Upper lobe of left lung (tissue), 6 donors: ENCODE results near the gene SPTBN5. TPM values are rescaled to one million over a fixed set of nuclear protein-coding genes. Genes with fewer than 3 reads are reported as not detected.

Source experiments
- ATAC-seq, 2 donors: fragments of 200-7000 bp; cut with Tn5 transposase; one replicate each; pipeline ENCODE4 v1.9.1; 2022; ENCODE audit warnings: mild to moderate bottlenecking in 2 of 2, moderate library complexity in 2 of 2; ENCODE audit not compliant: low FRiP score in 2 of 2
- DNase-seq, 2 donors: peaks; one replicate each; pipeline ENCODE4 v3.0.0-alpha.2; 2019 to 2020
- H3K27ac ChIP-seq, 4 donors: fragments of 200-600 bp; sonication (generic); one replicate each; pipeline ENCODE4 v1.5.1; 2016 to 2019
- H3K27me3 ChIP-seq, 4 donors: fragments of 200-600 bp; sonication (generic); one replicate each; pipeline ENCODE4 v1.5.1; 2017 to 2019
- H3K36me3 ChIP-seq, 4 donors: fragments of 200-600 bp; sonication (generic); one replicate each; pipeline ENCODE4 v1.5.1; 2016 to 2019
- H3K4me1 ChIP-seq, 4 donors: fragments of 200-600 bp; sonication (generic); one replicate each; pipeline ENCODE4 v1.5.1; 2018 to 2019
- H3K4me3 ChIP-seq, 4 donors: fragments of 200-600 bp; sonication (generic); one replicate each; pipeline ENCODE4 v1.5.1; 2017 to 2019; ENCODE audit warnings: mild to moderate bottlenecking in 2 of 4, moderate library complexity in 1 of 4
- H3K9me3 ChIP-seq, 4 donors: fragments of 200-600 bp; sonication (generic); one replicate each; pipeline ENCODE4 v1.5.1; 2018 to 2019
- EP300 ChIP-seq, 4 donors: sonication (generic); formaldehyde crosslinking; IDR thresholded peaks; one replicate each; pipeline ENCODE4 v1.5.1; 2017; ENCODE audit warnings: antibody characterized with exemption in 4 of 4, control low read depth in 2 of 4
- POLR2A ChIP-seq, 4 donors: fragments of 450-650 bp; IDR thresholded peaks; one replicate each; pipeline ENCODE4 v1.5.1; 2016 to 2017; ENCODE audit warnings: antibody characterized with exemption in 4 of 4, mild to moderate bottlenecking in 2 of 4
- POLR2AphosphoS5 ChIP-seq, 2 donors: sonication (generic); formaldehyde crosslinking; IDR thresholded peaks; one replicate each; pipeline ENCODE4 v1.5.1; 2017; ENCODE audit warnings: antibody characterized with exemption in 2 of 2
- WGBS, 2 donors: methylation state at CpG; one replicate each; pipeline ENCODE4 v1.1.5; 2017 to 2018; 5-methylcytosine and 5-hydroxymethylcytosine counted together
- total RNA-seq, 6 donors: library from RNA; depleted of rRNA in 4 of 6; stranded (reverse); fragments of >200 nt in 4 of 6; gene quantifications; one replicate each; pipeline versions ENCODE4 v1.1.0 to v1.2.1, GENCODE V29; 2016 to 2021
- TF ChIP-seq, protein P1 (sequence below), 6 experiments: fragments of 450-650 bp in 4 of 6; fragments of 200-600 bp in 2 of 6; sonication (generic) in 2 of 6; IDR thresholded peaks; one replicate each; pipeline ENCODE4 v1.5.1; 2016 to 2019; ENCODE audit warnings: antibody characterized with exemption in 6 of 6
- donor health status: DM: no; HTN: no; CAD: no; lungs with moderate emphysema.
- donor health status: DM: no; HTN: yes; CAD: no; lungs with severe emphysema.

Gene SPTBN5
- total RNA-seq, 6 donors from 2014 or later, result 0.20 to 9.4 (median 2.0) TPM

DNA sequence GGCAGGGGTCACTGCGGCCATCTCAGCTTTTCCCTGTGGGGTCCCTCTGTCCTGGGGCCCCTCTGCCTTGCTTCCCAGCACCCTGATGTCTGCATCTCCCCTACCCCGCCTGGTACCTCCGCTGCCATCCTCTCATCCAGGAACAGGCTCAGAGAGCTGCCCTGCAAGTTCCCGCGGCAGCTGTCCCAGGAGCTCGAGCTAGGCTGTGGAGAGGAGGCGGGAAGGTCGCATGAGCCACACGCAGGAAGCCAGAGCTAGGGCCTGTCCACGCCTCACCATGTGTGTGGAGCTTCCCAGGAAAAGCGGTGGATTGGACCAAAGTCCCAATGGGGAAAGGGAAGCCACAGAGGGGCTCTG lies 42.7 kb downstream of the SPTBN5 start:
- no peak for ATAC-seq
- 45 to 67% methylated on average over 1 to 11 of the region's 11 CpGs for WGBS, 2 donors
- TF ChIP-seq POLR2A (IDR thresholded peaks at IDR 0.05), result no peak
- TF ChIP-seq, protein P1, sequence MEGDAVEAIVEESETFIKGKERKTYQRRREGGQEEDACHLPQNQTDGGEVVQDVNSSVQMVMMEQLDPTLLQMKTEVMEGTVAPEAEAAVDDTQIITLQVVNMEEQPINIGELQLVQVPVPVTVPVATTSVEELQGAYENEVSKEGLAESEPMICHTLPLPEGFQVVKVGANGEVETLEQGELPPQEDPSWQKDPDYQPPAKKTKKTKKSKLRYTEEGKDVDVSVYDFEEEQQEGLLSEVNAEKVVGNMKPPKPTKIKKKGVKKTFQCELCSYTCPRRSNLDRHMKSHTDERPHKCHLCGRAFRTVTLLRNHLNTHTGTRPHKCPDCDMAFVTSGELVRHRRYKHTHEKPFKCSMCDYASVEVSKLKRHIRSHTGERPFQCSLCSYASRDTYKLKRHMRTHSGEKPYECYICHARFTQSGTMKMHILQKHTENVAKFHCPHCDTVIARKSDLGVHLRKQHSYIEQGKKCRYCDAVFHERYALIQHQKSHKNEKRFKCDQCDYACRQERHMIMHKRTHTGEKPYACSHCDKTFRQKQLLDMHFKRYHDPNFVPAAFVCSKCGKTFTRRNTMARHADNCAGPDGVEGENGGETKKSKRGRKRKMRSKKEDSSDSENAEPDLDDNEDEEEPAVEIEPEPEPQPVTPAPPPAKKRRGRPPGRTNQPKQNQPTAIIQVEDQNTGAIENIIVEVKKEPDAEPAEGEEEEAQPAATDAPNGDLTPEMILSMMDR (IDR thresholded peaks at IDR 0.05), result no peak

DNA sequence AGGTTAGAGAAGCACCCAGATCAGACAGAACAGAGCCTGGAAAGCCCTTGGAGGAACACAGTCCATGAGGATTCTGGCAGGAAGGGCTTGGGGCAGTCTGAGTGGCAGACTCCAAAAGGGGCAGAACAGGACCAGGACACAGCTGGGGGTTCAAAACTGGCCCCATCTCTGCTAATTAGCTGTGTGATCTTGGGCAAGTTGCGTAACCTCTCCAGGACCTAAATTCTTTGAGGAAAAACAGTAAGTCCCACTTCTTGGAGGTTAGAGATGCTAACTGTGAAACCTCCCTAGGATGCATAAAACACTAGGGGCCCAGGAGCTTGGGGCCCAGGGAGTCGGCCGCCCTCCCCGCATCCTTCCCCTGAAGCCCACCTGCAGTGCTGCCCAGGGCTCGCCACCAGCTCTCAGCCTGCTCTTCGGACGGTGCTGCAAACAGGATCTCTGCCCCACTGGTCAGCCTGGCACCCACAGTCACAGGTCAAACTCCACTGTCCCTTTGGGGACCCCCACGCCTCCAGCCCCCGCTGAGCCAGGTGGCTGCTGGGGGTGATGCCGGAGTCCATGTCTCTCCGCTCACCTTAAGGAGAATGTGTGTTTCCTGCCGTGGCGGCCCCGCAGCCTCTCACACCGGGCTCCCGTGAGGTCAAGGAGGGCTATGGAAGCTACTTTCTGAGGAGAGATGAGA lies 43.2 kb downstream of the SPTBN5 start:
- peaks cover 0 to 35% (median 27%) of the 10 kb centered on the region in 4 donors for H3K36me3 ChIP-seq
- WGBS, 2 donors, result 65 to 72% methylated on average over 4 to 16 of the region's 16 CpGs
- peaks cover 5 to 40% (median 20%) of the 10 kb centered on the region in 4 donors for H3K4me1 ChIP-seq
- TF ChIP-seq EP300 (IDR thresholded peaks at IDR 0.05) (no peak), POLR2A (IDR thresholded peaks at IDR 0.05) (no peak), POLR2AphosphoS5 (IDR thresholded peaks at IDR 0.05) (no peak)
- TF ChIP-seq, protein P1 (IDR thresholded peaks at IDR 0.05), result no peak
- H3K27me3 ChIP-seq, result no peaks in the 10 kb centered on the region
- DNase-seq (peak in 1 of 2 donors; percentile 75), ATAC-seq (no peak)
- no peak overlapping the region for H3K4me3 ChIP-seq
- no peaks in the 10 kb centered on the region for H3K9me3 ChIP-seq
- no peak overlapping the region for H3K27ac ChIP-seq

More for the DNA sequence above, 42.7 kb downstream of the SPTBN5 start:
- Histone ChIP-seq H3K9me3 (no peaks in the 10 kb centered on the region), H3K27ac (no peak overlapping the region), H3K4me3 (no peak overlapping the region), H3K27me3 (no peaks in the 10 kb centered on the region), H3K4me1 (peaks cover 5 to 40% (median 20%) of the 10 kb centered on the region in 4 donors), H3K36me3 (peaks cover 0 to 30% (median 22%) of the 10 kb centered on the region in 4 donors)
- DNase-seq, result no peak

DNA sequence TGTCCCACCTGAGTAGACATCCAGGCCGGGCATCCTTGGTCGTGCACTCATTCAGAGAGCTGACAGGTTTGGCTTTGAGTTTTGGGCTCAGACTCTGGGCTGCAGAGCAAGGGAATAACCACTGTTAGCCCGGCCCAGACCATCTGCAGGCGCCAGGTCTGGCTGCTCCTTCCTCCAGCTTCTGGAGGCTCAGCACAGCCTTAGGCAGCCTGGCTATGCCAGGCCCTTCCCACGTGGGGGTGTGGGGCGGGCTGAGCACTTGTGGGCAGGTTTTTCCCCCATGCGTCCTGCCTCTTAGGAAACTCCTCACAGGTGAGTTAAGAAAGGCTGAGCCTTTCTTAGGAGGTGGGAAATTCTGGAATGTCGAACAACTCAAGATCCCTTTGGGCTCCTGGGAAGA lies 44.0 kb downstream of the SPTBN5 start:
- H3K36me3 ChIP-seq, result peaks cover 4 to 42% (median 31%) of the 10 kb centered on the region in 4 donors
- peaks cover 5 to 40% (median 20%) of the 10 kb centered on the region in 4 donors for H3K4me1 ChIP-seq
- H3K27ac ChIP-seq, result no peak overlapping the region
- DNase-seq (peak; percentile 65 to 78), ATAC-seq (peak; percentile 16 to 45)
- no peaks in the 10 kb centered on the region for H3K27me3 ChIP-seq
- 60 to 63% methylated on average over 1 to 8 of the region's 8 CpGs for WGBS, 2 donors
- no peak overlapping the region for H3K4me3 ChIP-seq
- H3K9me3 ChIP-seq, result no peaks in the 10 kb centered on the region
- TF ChIP-seq, protein P1 (IDR thresholded peaks at IDR 0.05), result no peak
- TF ChIP-seq POLR2AphosphoS5 (IDR thresholded peaks at IDR 0.05) (no peak), POLR2A (IDR thresholded peaks at IDR 0.05) (peak in 1 of 4 donors; percentile 3), EP300 (IDR thresholded peaks at IDR 0.05) (no peak)

DNA sequence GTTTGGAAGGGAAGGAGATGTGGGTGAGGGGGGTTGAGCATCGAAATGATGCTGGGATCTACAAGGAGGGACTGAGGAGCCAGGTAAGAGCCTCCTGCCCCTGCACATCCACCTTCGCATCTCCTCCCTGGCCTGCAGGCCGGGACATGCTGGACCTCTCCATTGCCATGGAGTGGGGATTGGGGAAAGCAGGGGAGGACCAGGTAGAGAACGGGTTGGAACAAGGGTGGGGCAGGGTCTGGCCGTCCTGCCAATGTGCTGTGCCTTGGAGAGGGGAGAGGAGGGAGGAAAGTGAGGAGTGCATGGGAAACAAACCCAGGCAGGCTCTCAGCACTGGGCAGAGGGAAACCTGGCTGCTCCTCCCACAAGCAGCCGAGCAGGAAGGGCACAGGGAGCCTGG lies 44.6 kb downstream of the SPTBN5 start:
- TF ChIP-seq EP300 (IDR thresholded peaks at IDR 0.05) (no peak), POLR2AphosphoS5 (IDR thresholded peaks at IDR 0.05) (no peak), POLR2A (IDR thresholded peaks at IDR 0.05) (no peak)
- TF ChIP-seq, protein P1 (IDR thresholded peaks at IDR 0.05), result no peak
- H3K27ac ChIP-seq, result no peak overlapping the region
- H3K27me3 ChIP-seq, result no peaks in the 10 kb centered on the region
- peaks cover 5 to 40% (median 20%) of the 10 kb centered on the region in 4 donors for H3K4me1 ChIP-seq
- DNase-seq (no peak), ATAC-seq (no peak)
- H3K4me3 ChIP-seq, result no peak overlapping the region
- H3K9me3 ChIP-seq, result no peaks in the 10 kb centered on the region
- peaks cover 4 to 49% (median 35%) of the 10 kb centered on the region in 4 donors for H3K36me3 ChIP-seq
- WGBS, 2 donors, result 69 to 76% methylated on average over 6 of the region's 6 CpGs

DNA sequence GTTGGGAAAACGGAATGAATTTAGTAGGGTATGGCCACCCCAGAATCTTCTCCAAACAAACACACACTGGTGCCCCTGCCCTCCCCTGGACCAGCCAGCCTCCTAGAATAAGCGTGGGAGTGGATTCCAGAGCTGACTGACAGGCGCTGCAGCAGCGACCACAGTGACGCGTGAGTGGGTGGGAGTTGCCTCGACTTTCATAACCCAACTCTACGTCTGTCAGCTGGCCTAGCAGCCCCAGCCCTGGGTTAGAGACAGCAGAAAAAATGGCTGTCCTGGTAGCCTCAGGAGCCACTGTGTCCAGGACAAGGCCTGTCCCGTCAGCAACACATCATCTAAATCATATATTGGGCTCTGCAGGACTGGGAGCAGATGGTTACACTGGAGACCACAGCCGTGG lies 45.2 kb downstream of the SPTBN5 start:
- Histone ChIP-seq H3K9me3 (no peaks in the 10 kb centered on the region), H3K4me1 (peaks cover 5 to 40% (median 20%) of the 10 kb centered on the region in 4 donors), H3K27me3 (no peaks in the 10 kb centered on the region), H3K36me3 (peaks cover 4 to 55% (median 41%) of the 10 kb centered on the region in 4 donors), H3K27ac (no peak overlapping the region), H3K4me3 (no peak overlapping the region)
- ATAC-seq (no peak), DNase-seq (peak in 1 of 2 donors; percentile 23)
- WGBS, 2 donors, result 78 to 89% methylated on average over 10 of the region's 10 CpGs
- TF ChIP-seq POLR2A (IDR thresholded peaks at IDR 0.05), result no peak
- no peak for TF ChIP-seq EP300 (IDR thresholded peaks at IDR 0.05)
- TF ChIP-seq POLR2AphosphoS5 (IDR thresholded peaks at IDR 0.05), result no peak
- TF ChIP-seq, protein P1 (IDR thresholded peaks at IDR 0.05), result no peak
